ENCODE results near the gene ZNF474.

The ZNF474 gene

GRCh38 chr5:122202952-122203351 is 73.6 kb downstream of the ZNF474 start (continued):
- TF ChIP-seq ZSCAN30 (tag by site-specific recombination; IDR thresholded peaks at IDR 0.05) = no peak
- no peak for TF ChIP-seq ZNF596 (tag by site-specific recombination; IDR thresholded peaks at IDR 0.05)
- TF ChIP-seq REPIN1 (tag by site-specific recombination; IDR thresholded peaks at IDR 0.05; ENCODE audit: low read depth) = no peak
- no peak for TF ChIP-seq SALL2 (tag by site-specific recombination; IDR thresholded peaks at IDR 0.05; ENCODE audit: borderline replicate concordance)

Data from HEK293 (cell line).